ENCODE measurements around the gene HFM1.

Gene HFM1

GRCh38 chr1:91224878-91225277 lies 179.8 kb downstream of the HFM1 start:
- TF ChIP-seq MAX (IDR thresholded peaks at IDR 0.05; ENCODE audit: low read depth, low read length) (no peak), MYC (IDR thresholded peaks at IDR 0.05; ENCODE audit: low read depth, low read length) (no peak), POLR2A (IDR thresholded peaks at IDR 0.05; ENCODE audit: extremely low read depth, insufficient read length) (no peak), CTCF (IDR thresholded peaks at IDR 0.05; ENCODE audit: low read depth, low read length) (no peak)
- H3K4me3 ChIP-seq (ENCODE audit: low read depth, low read length) = no peak overlapping the region
- no peak for DNase-seq (ENCODE audit: low read depth)

GRCh38 chr1:91221017-91221416 lies 183.6 kb downstream of the HFM1 start:
- TF ChIP-seq MYC (IDR thresholded peaks at IDR 0.05; ENCODE audit: low read depth, low read length) (no peak), CTCF (IDR thresholded peaks at IDR 0.05; ENCODE audit: low read depth, low read length) (no peak), POLR2A (IDR thresholded peaks at IDR 0.05; ENCODE audit: extremely low read depth, insufficient read length) (no peak), MAX (IDR thresholded peaks at IDR 0.05; ENCODE audit: low read depth, low read length) (no peak)
- no peak for DNase-seq (ENCODE audit: low read depth)
- no peak overlapping the region for H3K4me3 ChIP-seq (ENCODE audit: low read depth, low read length)

GRCh38 chr1:91217911-91218310 lies 186.7 kb downstream of the HFM1 start:
- no peak overlapping the region for H3K4me3 ChIP-seq (ENCODE audit: low read depth, low read length)

More at GRCh38 chr1:91217911-91218310, 186.7 kb downstream of the HFM1 start:
- TF ChIP-seq POLR2A (IDR thresholded peaks at IDR 0.05; ENCODE audit: extremely low read depth, insufficient read length) = no peak
- TF ChIP-seq MYC (IDR thresholded peaks at IDR 0.05; ENCODE audit: low read depth, low read length) = no peak
- no peak for TF ChIP-seq CTCF (IDR thresholded peaks at IDR 0.05; ENCODE audit: low read depth, low read length)
- no peak for TF ChIP-seq MAX (IDR thresholded peaks at IDR 0.05; ENCODE audit: low read depth, low read length)
- DNase-seq (ENCODE audit: low read depth) = no peak
